Measurements from ENCODE around the gene IFI27L2. TPM values are rescaled to one million over a fixed set of nuclear protein-coding genes. Genes with fewer than 3 reads are reported as not detected.

Gene IFI27L2
- total and polyA plus RNA-seq, 4 donors: 1.7 to 7.2 (median 6.1) TPM

DNA sequence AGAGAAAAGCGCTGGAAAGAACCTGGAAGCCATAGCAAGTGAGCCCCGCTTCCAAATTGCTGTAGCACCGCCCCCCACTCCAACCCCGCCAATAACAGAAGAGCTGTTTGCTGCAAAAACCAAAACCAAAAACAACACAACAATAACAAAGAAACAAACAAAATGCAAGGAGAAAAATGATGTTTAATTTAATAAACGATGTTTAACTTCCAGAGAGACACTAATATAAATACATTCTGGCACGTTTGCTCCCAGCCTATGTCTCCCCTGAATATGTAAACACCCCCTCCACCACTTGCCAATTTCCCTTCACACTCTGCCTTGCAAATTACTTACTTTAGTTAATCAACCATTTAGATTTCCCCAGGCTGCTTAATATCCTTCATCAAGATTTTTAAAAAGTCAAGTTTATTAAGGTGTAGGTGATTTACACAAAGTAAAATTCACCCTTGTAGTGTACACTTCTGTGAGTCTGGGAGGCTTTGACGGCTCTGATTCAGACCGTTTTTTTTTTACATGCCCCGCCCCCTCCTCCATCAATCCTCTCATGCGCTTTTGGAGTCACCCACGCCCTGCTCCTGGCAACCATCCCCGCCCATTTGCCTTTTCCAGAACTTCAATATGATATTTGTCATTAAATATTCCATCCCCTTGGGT is 482 bp upstream of the IFI27L2 start:
- peaks cover 0 to 8% (median 5%) of the 10 kb centered on the region in 4 donors for H3K4me1 ChIP-seq (ENCODE audit: control insufficient read depth in 4 of 4, insufficient read depth in 4 of 4, low read length in 3 of 4)
- WGBS: 3% methylated on average over 12 of the region's 12 CpGs
- peak overlapping the region; percentile 11 to 25 for H3K9ac ChIP-seq (ENCODE audit: low read depth in 1 of 2, low read length in 2 of 2)
- H3K36me3 ChIP-seq (ENCODE audit: control insufficient read depth in 4 of 4, insufficient read depth in 3 of 4, low read depth in 1 of 4, low read length in 3 of 4): no peaks in the 10 kb centered on the region
- peak overlapping the region in 2 of 3 donors; percentile 46 to 55 for H3K4me3 ChIP-seq (ENCODE audit: low read depth in 1 of 3, low read length in 3 of 3)
- H3K27ac ChIP-seq (ENCODE audit: low read depth in 1 of 2, low read length in 2 of 2): no peak overlapping the region
- DNase-seq (ENCODE audit: low spot score): no peak
- TF ChIP-seq, protein P1, sequence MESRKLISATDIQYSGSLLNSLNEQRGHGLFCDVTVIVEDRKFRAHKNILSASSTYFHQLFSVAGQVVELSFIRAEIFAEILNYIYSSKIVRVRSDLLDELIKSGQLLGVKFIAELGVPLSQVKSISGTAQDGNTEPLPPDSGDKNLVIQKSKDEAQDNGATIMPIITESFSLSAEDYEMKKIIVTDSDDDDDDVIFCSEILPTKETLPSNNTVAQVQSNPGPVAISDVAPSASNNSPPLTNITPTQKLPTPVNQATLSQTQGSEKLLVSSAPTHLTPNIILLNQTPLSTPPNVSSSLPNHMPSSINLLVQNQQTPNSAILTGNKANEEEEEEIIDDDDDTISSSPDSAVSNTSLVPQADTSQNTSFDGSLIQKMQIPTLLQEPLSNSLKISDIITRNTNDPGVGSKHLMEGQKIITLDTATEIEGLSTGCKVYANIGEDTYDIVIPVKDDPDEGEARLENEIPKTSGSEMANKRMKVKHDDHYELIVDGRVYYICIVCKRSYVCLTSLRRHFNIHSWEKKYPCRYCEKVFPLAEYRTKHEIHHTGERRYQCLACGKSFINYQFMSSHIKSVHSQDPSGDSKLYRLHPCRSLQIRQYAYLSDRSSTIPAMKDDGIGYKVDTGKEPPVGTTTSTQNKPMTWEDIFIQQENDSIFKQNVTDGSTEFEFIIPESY (IDR thresholded peaks at IDR 0.05): no peak
- TF ChIP-seq YY1 (IDR thresholded peaks at IDR 0.05) (peak; percentile 21), GABPA (IDR thresholded peaks at IDR 0.05 in 1 of 2, conservative IDR thresholded peaks at IDR 0.05 in 1 of 2) (no peak)
- TF ChIP-seq, protein P2, sequence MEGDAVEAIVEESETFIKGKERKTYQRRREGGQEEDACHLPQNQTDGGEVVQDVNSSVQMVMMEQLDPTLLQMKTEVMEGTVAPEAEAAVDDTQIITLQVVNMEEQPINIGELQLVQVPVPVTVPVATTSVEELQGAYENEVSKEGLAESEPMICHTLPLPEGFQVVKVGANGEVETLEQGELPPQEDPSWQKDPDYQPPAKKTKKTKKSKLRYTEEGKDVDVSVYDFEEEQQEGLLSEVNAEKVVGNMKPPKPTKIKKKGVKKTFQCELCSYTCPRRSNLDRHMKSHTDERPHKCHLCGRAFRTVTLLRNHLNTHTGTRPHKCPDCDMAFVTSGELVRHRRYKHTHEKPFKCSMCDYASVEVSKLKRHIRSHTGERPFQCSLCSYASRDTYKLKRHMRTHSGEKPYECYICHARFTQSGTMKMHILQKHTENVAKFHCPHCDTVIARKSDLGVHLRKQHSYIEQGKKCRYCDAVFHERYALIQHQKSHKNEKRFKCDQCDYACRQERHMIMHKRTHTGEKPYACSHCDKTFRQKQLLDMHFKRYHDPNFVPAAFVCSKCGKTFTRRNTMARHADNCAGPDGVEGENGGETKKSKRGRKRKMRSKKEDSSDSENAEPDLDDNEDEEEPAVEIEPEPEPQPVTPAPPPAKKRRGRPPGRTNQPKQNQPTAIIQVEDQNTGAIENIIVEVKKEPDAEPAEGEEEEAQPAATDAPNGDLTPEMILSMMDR (IDR thresholded peaks at IDR 0.05; ENCODE audit: low read depth, low read length, missing input control): no peak
- H3K27me3 ChIP-seq (ENCODE audit: control insufficient read depth in 4 of 4, insufficient read depth in 4 of 4, low read length in 3 of 4): no peaks in the 10 kb centered on the region
- H3K9me3 ChIP-seq (ENCODE audit: control insufficient read depth in 4 of 4, low read length in 3 of 4): no peaks in the 10 kb centered on the region

DNA sequence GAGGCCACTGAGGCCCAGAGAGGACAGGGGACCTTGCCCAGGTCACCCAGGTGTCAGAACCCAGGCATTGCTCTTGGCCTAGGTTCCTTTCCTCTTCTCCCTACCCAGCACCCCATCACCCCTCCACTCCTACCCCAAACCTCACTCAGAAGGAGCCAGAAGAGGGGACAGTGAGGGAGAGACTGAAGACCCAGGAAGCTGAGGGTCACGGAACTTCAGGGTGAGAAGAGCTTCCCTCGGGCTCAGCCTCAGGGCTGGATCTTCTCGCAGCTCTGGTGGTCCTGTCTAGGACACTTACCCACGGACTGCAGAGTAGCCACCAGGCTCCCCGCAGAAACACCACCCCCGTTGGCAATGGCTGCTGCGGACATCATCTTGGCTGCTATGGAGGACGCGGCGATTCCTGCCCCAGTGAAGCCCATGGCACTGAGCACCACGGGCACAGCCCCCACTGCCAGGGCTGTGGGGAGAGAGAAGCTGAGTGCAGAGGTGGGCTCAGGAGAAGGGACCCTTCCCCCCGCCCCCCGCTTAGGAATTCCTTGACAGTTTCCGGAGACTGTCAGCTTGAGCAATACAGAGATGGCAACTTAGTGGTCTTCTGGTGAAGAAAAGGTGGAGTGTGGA is 1.1 kb downstream of the IFI27L2 start:
- TF ChIP-seq, protein P1 (IDR thresholded peaks at IDR 0.05): no peak
- TF ChIP-seq HNF4A (conservative IDR thresholded peaks at IDR 0.05): no peak
- TF ChIP-seq YY1 (IDR thresholded peaks at IDR 0.05): no peak
- TF ChIP-seq HNF4G (IDR thresholded peaks at IDR 0.05): no peak
- TF ChIP-seq TAF1 (conservative IDR thresholded peaks at IDR 0.05): no peak
- TF ChIP-seq RAD21 (IDR thresholded peaks at IDR 0.05): no peak
- TF ChIP-seq SP1 (IDR thresholded peaks at IDR 0.05): no peak
- no peak for TF ChIP-seq FOXA1 (IDR thresholded peaks at IDR 0.05)
- TF ChIP-seq, protein P3, sequence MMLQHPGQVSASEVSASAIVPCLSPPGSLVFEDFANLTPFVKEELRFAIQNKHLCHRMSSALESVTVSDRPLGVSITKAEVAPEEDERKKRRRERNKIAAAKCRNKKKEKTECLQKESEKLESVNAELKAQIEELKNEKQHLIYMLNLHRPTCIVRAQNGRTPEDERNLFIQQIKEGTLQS (IDR thresholded peaks at IDR 0.05): no peak
- TF ChIP-seq FOXA2 (IDR thresholded peaks at IDR 0.05): no peak
- TF ChIP-seq JUND (IDR thresholded peaks at IDR 0.05): no peak
- TF ChIP-seq EGR1 (IDR thresholded peaks at IDR 0.05; ENCODE audit: low read depth in 2 of 2): no peak
- TF ChIP-seq, protein P4, sequence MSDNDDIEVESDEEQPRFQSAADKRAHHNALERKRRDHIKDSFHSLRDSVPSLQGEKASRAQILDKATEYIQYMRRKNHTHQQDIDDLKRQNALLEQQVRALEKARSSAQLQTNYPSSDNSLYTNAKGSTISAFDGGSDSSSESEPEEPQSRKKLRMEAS (IDR thresholded peaks at IDR 0.05): no peak
- no peak for TF ChIP-seq NR2F2 (IDR thresholded peaks at IDR 0.05)

More for the DNA sequence above, 1.1 kb downstream of the IFI27L2 start:
- no peak overlapping the region for H3K9ac ChIP-seq (ENCODE audit: low read depth in 1 of 2, low read length in 2 of 2)
- no peaks in the 10 kb centered on the region for H3K36me3 ChIP-seq (ENCODE audit: control insufficient read depth in 4 of 4, insufficient read depth in 3 of 4, low read depth in 1 of 4, low read length in 3 of 4)
- no peaks in the 10 kb centered on the region for H3K27me3 ChIP-seq (ENCODE audit: control insufficient read depth in 4 of 4, insufficient read depth in 4 of 4, low read length in 3 of 4)
- no peak overlapping the region for H3K4me3 ChIP-seq (ENCODE audit: low read depth in 1 of 3, low read length in 3 of 3)
- no peaks in the 10 kb centered on the region for H3K9me3 ChIP-seq (ENCODE audit: control insufficient read depth in 4 of 4, low read length in 3 of 4)
- no peak for DNase-seq (ENCODE audit: low spot score)
- WGBS: 91% methylated on average over 14 of the region's 14 CpGs
- H3K4me1 ChIP-seq (ENCODE audit: control insufficient read depth in 4 of 4, insufficient read depth in 4 of 4, low read length in 3 of 4): peaks cover 0 to 8% (median 5%) of the 10 kb centered on the region in 4 donors
- H3K27ac ChIP-seq (ENCODE audit: low read depth in 1 of 2, low read length in 2 of 2): no peak overlapping the region
